Measurements from ENCODE around the gene RP9.

RP9 gene

GRCh38 chr7:33087858-33088257 lies 21.3 kb downstream of the RP9 start:
- TF ChIP-seq, protein P1, sequence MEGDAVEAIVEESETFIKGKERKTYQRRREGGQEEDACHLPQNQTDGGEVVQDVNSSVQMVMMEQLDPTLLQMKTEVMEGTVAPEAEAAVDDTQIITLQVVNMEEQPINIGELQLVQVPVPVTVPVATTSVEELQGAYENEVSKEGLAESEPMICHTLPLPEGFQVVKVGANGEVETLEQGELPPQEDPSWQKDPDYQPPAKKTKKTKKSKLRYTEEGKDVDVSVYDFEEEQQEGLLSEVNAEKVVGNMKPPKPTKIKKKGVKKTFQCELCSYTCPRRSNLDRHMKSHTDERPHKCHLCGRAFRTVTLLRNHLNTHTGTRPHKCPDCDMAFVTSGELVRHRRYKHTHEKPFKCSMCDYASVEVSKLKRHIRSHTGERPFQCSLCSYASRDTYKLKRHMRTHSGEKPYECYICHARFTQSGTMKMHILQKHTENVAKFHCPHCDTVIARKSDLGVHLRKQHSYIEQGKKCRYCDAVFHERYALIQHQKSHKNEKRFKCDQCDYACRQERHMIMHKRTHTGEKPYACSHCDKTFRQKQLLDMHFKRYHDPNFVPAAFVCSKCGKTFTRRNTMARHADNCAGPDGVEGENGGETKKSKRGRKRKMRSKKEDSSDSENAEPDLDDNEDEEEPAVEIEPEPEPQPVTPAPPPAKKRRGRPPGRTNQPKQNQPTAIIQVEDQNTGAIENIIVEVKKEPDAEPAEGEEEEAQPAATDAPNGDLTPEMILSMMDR (IDR thresholded peaks at IDR 0.05; ENCODE audit: control extremely low read depth, extremely low read depth, low read depth, missing control alignments): no peak
- POLR2A ChIA-PET: no interaction called here
- CTCF ChIA-PET: interaction anchor here (1.2 kb wide), 1 partner anchor 21 kb away, joined by 4 read pairs; the partner anchor contains the start of gene RP9
- DNase-seq (ENCODE audit: extremely low spot score): no peak

- CTCF ChIA-PET: no interaction called here
These were observed 21.8 kb downstream of the RP9 start for GRCh38 chr7:33087356-33087755.

DNA sequence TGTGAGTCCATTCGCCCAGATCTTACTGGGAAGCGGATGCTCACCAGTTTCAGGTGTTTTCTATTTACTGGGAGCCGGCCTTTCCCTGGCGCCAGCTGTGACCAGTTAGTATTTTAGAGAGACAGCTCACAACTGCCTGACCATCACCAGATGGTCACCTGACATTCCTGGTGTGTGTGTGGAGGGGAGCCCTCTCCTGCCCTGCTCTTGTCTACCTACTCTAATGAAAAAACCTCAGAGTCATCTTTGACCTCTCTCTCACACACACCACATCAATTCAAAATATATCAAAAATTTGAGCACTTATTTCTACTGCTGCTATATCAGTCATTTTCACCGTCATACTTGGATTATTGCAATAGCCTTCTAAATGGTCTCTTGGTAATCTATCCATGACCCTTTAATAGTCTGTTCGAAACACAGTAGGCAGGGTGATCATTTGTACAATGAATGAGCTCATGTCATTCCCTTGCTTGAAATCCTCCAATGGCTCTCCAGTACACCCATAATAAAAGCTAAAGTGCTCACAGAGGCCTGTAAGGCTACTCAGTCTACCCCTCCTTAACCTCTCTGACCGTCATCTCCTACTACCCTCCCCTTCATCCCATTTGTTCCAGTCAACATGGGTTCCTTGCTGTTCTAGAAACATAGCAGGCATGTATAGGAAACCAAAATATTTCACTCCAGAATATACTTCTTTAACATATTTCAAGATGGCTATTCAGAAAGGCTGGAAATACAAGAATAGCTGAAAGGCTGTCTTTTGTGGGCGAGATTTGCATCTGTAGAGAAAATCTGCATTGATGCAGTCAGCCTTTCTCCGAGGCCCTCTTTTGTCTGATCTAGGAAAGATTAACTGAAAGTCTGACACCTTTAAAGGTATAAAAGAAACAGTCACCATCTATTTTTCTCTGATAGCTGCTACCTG lies 29.2 kb downstream of the RP9 start:
- DNase-seq (ENCODE audit: extremely low spot score): no peak
- ChIA-PET CTCF (interaction anchor here (0.9 to 1.1 kb wide), 5 partner anchors 14 to 234 kb away, joined by 3 to 4 read pairs (median 3); partner anchors contain the start of gene RP9), POLR2A (no interaction called here)
- TF ChIP-seq, protein P1 (IDR thresholded peaks at IDR 0.05; ENCODE audit: control extremely low read depth, extremely low read depth, low read depth, missing control alignments): no peak

More at GRCh38 chr7:33087356-33087755, 21.8 kb downstream of the RP9 start:
- POLR2A ChIA-PET: no interaction called here
- TF ChIP-seq, protein P1 (IDR thresholded peaks at IDR 0.05; ENCODE audit: control extremely low read depth, extremely low read depth, low read depth, missing control alignments): no peak
- DNase-seq (ENCODE audit: extremely low spot score): no peak

DNA sequence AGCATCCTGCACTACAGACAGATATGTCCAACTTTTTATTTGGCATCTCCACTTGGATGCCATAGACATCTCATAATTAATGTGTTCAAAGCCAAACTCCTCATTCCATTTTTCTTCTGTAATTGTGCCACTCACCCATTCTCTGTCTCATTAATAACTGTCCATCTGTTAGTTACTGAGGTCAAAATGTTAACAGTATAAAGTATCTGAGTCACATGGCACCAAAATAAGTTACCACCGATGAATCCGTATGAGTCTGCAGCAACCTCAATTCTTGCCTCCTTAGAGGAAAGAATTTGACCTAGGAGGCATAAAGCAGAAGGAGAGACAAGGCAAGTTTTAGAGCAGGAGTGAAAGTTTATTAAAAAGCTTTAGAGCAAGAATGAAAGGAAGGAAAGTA lies 30.1 kb downstream of the RP9 start:
- no peak for DNase-seq (ENCODE audit: extremely low spot score)
- POLR2A ChIA-PET: no interaction called here
- CTCF ChIA-PET: interaction anchor here (1.8 kb wide), 1 partner anchor 11 kb away, joined by 7 read pairs; no protein-coding TSS in a partner anchor
- TF ChIP-seq, protein P1 (IDR thresholded peaks at IDR 0.05; ENCODE audit: control extremely low read depth, extremely low read depth, low read depth, missing control alignments): no peak

- TF ChIP-seq, protein P1 (IDR thresholded peaks at IDR 0.05; ENCODE audit: control extremely low read depth, extremely low read depth, low read depth, missing control alignments): no peak
- POLR2A ChIA-PET: interaction anchor here (0.5 kb wide), 1 partner anchor 23 kb away, joined by 5 read pairs; no protein-coding TSS in a partner anchor
- CTCF ChIA-PET: interaction anchor here (1.7 to 1.8 kb wide), 2 partner anchors 27 to 276 kb away, joined by 4 to 5 read pairs; no protein-coding TSS in a partner anchor
- no peak for DNase-seq (ENCODE audit: extremely low spot score)
These were observed 32.5 kb downstream of the RP9 start for GRCh38 chr7:33076737-33077136.

GRCh38 chr7:33075818-33076518 lies 33.2 kb downstream of the RP9 start:
- TF ChIP-seq, protein P1 (IDR thresholded peaks at IDR 0.05; ENCODE audit: control extremely low read depth, extremely low read depth, low read depth, missing control alignments): no peak
- ChIA-PET POLR2A (no interaction called here), CTCF (interaction anchor here (1.7 kb wide), 1 partner anchor 28 kb away, joined by 4 read pairs; no protein-coding TSS in a partner anchor)
- DNase-seq (ENCODE audit: extremely low spot score): no peak

Measured in GM10248 (cell line).